ENCODE results near the gene STAT4. TPM values are rescaled to one million over a fixed set of nuclear protein-coding genes. Genes with fewer than 3 reads are reported as not detected.

STAT4 gene
- total and polyA plus RNA-seq, 2 donors from 2014 or later, result 1.2 to 8.5 TPM

- Histone ChIP-seq H3K27me3 (ENCODE audit: control insufficient read depth, insufficient read depth, low read length) (no peaks in the 10 kb centered on the region), H3K36me3 (ENCODE audit: control insufficient read depth in 2 of 3, insufficient read depth in 3 of 3, low read length in 3 of 3) (peaks cover 33 to 74% (median 57%) of the 10 kb centered on the region in 3 donors), H3K4me3 (ENCODE audit: low read length in 3 of 3) (no peak overlapping the region), H3K9ac (ENCODE audit: low read length in 3 of 3) (no peak overlapping the region), H3K4me1 (ENCODE audit: control insufficient read depth in 2 of 3, insufficient read depth in 2 of 3, low read depth in 1 of 3, low read length in 3 of 3) (no peaks in the 10 kb centered on the region), H3K27ac (ENCODE audit: low read depth in 2 of 2, low read length in 2 of 2) (no peak overlapping the region), H3K9me3 (ENCODE audit: control insufficient read depth in 2 of 3, insufficient read depth in 1 of 3, low read length in 3 of 3) (no peaks in the 10 kb centered on the region)
- TF ChIP-seq, protein P1, sequence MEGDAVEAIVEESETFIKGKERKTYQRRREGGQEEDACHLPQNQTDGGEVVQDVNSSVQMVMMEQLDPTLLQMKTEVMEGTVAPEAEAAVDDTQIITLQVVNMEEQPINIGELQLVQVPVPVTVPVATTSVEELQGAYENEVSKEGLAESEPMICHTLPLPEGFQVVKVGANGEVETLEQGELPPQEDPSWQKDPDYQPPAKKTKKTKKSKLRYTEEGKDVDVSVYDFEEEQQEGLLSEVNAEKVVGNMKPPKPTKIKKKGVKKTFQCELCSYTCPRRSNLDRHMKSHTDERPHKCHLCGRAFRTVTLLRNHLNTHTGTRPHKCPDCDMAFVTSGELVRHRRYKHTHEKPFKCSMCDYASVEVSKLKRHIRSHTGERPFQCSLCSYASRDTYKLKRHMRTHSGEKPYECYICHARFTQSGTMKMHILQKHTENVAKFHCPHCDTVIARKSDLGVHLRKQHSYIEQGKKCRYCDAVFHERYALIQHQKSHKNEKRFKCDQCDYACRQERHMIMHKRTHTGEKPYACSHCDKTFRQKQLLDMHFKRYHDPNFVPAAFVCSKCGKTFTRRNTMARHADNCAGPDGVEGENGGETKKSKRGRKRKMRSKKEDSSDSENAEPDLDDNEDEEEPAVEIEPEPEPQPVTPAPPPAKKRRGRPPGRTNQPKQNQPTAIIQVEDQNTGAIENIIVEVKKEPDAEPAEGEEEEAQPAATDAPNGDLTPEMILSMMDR (IDR thresholded peaks at IDR 0.05; ENCODE audit: borderline replicate concordance, extremely low read depth, insufficient read depth), result no peak
- DNase-seq (no peak), FAIRE-seq (no peak)
- intact Hi-C loops (cut with DNase I), result no loop called here
Measured at GRCh38 chr2:190999949-191000665, 150.7 kb downstream of the STAT4 start.

- no peaks in the 10 kb centered on the region for H3K9me3 ChIP-seq (ENCODE audit: control insufficient read depth in 2 of 3, insufficient read depth in 1 of 3, low read length in 3 of 3)
- H3K27ac ChIP-seq (ENCODE audit: low read depth in 2 of 2, low read length in 2 of 2), result no peak overlapping the region
- no peaks in the 10 kb centered on the region for H3K4me1 ChIP-seq (ENCODE audit: control insufficient read depth in 2 of 3, insufficient read depth in 2 of 3, low read depth in 1 of 3, low read length in 3 of 3)
- intact Hi-C loops (cut with DNase I), result no loop called here
- H3K27me3 ChIP-seq (ENCODE audit: control insufficient read depth, insufficient read depth, low read length), result no peaks in the 10 kb centered on the region
- peaks cover 24 to 70% (median 56%) of the 10 kb centered on the region in 3 donors for H3K36me3 ChIP-seq (ENCODE audit: control insufficient read depth in 2 of 3, insufficient read depth in 3 of 3, low read length in 3 of 3)
- DNase-seq, result no peak
- no peak overlapping the region for H3K4me3 ChIP-seq (ENCODE audit: low read length in 3 of 3)
- no peak overlapping the region for H3K9ac ChIP-seq (ENCODE audit: low read length in 3 of 3)
- FAIRE-seq, result no peak
- TF ChIP-seq, protein P1 (IDR thresholded peaks at IDR 0.05; ENCODE audit: borderline replicate concordance, extremely low read depth, insufficient read depth), result no peak
Measured at GRCh38 chr2:190999058-190999457, 151.7 kb downstream of the STAT4 start.

DNA sequence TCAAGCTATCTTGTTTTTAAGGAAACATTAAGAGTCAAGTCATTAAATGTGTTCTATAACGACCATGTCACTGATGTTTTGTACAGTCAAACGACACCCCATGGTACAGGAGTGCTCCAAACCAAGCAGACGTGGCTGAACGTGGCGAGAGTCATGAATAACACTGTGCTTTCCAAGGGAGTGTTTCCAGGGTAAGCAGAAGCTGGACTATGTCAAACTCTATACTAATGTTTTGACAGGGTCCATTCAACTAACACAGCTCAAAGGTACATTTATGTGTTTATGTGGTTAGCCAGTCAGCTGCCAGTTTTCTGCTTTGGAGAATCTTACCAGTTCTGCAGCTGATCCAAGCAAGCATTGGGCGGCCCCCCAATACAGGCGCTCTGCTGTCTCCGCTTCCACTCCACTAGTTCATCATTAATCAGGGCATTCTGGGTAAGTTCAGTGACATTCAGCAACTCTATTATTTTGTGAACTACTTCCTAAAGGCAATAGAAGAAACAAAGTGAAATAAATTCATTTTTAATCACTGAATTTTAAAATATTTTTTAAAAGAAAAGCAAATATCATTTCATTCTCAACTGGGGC lies 153.2 kb downstream of the STAT4 start:
- H3K27me3 ChIP-seq (ENCODE audit: control insufficient read depth, insufficient read depth, low read length), result no peaks in the 10 kb centered on the region
- TF ChIP-seq, protein P1 (IDR thresholded peaks at IDR 0.05; ENCODE audit: borderline replicate concordance, extremely low read depth, insufficient read depth), result no peak
- intact Hi-C loops (cut with DNase I), result no loop called here
- FAIRE-seq, result no peak
- no peak overlapping the region for H3K4me3 ChIP-seq (ENCODE audit: low read length in 3 of 3)
- no peaks in the 10 kb centered on the region for H3K9me3 ChIP-seq (ENCODE audit: control insufficient read depth in 2 of 3, insufficient read depth in 1 of 3, low read length in 3 of 3)
- H3K9ac ChIP-seq (ENCODE audit: low read length in 3 of 3), result no peak overlapping the region
- no peak overlapping the region for H3K27ac ChIP-seq (ENCODE audit: low read depth in 2 of 2, low read length in 2 of 2)
- peaks cover 28 to 67% (median 61%) of the 10 kb centered on the region in 3 donors for H3K36me3 ChIP-seq (ENCODE audit: control insufficient read depth in 2 of 3, insufficient read depth in 3 of 3, low read length in 3 of 3)
- DNase-seq, result no peak
- no peaks in the 10 kb centered on the region for H3K4me1 ChIP-seq (ENCODE audit: control insufficient read depth in 2 of 3, insufficient read depth in 2 of 3, low read depth in 1 of 3, low read length in 3 of 3)

Data from kidney (tissue), 14 donors.